ENCODE data around the gene SEC14L1. TPM values are rescaled to one million over a fixed set of nuclear protein-coding genes. Genes with fewer than 3 reads are reported as not detected.
"Not testable (repeated sequence)": the region's sequence is repeated elsewhere in the genome, so short reads cannot be mapped to it uniquely, and the experiment has no call there.

The SEC14L1 gene
- total RNA-seq, 2 donors from 2014 or later: 66.1 to 78.3 TPM

DNA sequence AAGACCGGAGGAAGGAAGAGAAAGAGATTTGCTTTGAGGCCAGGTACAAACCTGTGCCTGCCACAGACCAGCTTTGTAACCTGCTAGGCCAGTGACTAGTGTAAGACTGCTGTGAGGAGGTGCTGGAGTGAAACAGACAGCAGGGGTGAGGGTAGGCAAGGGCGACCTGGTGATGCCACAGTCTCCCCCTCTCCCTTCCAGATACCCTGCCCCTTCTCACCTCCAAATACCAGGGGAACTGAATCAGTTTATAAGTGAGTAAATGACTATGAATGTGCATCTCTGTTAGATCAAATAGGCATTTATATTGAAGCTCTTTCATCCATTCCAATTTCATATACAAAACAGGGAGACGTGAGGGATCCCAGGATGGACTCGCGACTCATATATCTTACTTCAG, 9.4 kb downstream of the SEC14L1 start:
- no peak for DNase-seq (ENCODE audit: low spot score)

DNA sequence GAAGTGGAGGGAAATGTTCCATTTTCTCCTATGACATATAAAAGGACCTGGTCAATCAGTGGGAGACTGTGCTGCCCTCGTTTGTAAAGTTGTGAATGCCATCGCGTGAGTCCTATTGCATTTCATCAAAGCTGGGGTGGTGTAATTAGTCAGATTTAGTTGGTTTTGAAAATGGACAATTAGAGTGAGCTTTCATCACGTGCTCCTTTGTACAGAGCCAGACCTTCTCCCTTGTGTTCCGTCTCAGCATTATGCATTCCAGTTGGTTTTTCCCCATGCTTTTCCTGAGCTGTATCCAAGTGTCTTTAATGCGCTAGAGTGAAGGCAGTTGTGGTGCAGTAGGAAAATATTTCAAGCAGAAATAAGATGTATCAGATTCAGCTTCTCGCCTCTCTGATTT, 10.4 kb downstream of the SEC14L1 start:
- intact Hi-C loops (cut with DNase I): no loop called here
- no peak for DNase-seq (ENCODE audit: low spot score)

More for the DNA sequence above, 9.4 kb downstream of the SEC14L1 start:
- intact Hi-C loops (cut with DNase I): no loop called here

DNA sequence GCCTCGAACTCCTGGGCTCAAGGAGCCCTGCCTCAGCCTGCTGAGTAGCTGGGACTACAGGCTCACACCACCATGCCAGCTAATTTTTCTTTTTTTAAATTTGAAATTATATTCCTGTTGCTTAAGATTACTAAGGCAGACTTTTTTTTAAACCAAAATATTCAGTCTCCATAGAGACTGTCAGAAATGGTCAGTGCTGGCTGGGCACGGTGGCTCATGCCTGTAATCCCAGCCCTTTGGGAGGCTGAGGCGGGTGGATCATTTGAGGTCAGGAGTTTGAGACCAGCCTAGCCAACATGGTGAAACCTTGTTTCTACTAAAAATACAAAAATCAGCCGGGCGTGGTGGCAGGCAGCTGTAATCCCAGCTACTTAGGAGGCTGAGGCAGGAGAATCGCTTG, 11.3 kb downstream of the SEC14L1 start:
- intact Hi-C loops (cut with DNase I): not testable (repeated sequence)
- peak; percentile 90 for DNase-seq (ENCODE audit: low spot score)

DNA sequence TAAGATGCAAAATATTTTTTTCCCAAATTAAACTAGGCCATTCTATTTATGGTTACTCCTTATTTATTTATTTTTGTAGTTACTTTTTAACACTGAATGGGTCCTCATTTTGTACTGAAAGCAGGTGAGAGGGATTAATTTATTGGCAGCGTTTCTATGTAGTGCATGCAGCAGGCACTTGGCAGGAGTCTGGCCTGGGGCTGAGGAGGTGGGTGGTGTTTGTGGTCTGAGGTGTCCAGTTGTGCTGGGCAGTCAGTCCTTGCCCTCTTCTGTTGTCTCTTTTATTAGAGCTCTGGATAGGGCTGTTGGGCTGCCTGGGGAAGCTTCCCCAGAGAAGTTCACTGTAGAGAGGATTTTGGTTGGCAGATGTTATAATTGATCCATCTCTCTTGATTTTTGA, 12.7 kb downstream of the SEC14L1 start:
- no peak for DNase-seq (ENCODE audit: low spot score)
- intact Hi-C loops (cut with DNase I): no loop called here

DNA sequence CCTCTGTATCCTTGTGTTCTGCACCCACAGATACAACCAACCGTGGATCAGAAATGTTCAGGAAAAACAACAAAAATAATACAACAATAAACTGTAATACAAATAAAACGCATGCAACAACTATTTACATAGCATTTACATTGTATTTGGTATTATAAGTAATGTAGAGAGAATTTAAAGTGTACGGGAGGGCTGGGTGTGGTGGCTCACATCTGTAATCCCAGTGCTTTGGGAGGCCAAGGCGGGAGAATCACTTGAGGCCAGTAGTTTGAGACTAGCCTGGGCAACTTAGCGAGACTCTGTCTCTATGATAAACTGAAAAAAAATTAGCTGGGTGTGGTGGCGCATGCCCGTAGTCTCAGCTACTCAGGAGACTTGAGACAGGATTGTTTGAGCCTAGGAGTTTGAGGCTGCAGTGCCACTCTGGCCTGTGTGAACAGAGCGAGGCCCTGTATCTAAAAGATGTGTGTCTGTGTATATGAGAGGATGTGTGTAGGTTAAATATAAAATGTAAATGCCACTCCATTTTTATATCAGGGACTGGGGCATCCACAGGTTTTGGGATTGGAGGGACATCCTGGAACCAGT, 13.3 kb downstream of the SEC14L1 start:
- intact Hi-C loops (cut with DNase I): no loop called here

DNA sequence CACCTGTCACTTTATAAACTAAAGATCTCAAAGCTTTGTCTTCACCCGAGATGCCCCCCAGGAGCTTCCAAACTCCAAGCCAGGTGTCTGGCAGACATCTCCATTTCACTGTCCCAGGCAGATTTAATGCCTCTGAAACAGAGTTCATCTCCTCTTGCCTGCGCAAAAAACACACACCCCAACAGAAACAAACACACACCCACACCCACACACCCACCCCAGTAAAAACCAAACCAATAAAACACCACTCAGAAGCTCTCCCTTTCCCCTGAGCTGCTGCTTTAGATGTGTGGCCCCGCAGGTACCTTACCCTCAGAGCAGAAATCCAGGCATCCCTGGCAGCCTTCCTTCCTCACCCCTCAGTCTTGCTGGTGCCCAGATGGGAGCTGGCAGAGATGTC, 14.4 kb downstream of the SEC14L1 start:
- DNase-seq (ENCODE audit: low spot score): no peak
- intact Hi-C loops (cut with DNase I): no loop called here

More for the DNA sequence above, 13.3 kb downstream of the SEC14L1 start:
- no peak for DNase-seq (ENCODE audit: low spot score)

DNA sequence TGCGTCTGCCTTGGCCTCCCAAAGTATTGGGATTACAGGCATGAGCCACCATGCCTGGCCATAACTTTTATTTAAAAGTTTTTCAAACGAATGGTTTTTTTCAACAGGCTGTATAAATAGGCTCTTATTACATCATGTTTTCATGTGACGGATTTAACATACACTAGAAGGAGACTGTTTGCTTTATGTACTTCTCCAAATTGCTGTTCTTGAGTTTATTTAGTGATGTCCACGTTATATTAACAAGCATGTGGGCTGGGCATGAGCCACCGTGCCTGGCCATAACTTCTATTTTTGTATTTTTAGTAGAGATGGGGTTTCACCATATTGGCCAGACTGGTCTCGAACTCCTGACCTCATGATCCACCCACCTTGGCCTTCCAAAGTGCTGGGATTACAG, 17.0 kb downstream of the SEC14L1 start:
- intact Hi-C loops (cut with DNase I); DNase-seq (ENCODE audit: low spot score): not testable (repeated sequence)

DNA sequence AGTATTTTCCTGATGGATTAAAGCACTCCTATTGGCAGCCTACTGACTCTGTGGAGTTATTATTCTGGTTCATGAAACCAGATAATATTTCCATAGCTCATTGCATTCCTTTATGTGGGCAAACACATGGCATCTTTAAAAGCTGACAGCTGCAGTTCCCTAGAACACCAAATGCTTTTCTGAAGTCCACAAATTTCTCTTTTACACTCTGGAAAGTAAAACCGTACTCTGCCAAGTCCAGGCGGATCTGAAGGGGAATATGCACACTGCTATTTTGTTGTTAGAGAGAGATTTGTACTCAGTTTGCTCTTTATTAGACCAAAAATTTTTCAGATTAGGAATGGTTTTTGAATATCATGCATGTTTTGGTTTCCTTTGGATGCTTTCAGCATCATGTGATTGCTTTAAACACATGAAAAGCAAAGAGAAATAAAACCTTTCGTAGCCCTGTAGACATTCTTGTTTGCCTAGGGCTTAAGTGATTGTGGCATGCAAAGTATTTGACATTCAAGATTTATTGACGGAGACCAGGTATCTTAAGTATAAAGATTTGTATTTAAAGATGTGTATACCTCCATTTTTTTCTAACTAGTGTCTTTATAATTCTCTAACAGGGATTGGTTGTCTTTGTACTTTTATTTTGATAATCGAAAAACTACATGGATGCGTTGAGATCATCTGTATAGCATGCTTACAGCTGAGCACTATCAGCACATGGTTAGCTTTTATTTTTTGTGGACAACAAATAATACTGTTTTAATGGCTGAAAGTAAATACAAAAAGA, 19.5 kb downstream of the SEC14L1 start:
- no peak for DNase-seq (ENCODE audit: low spot score)
- intact Hi-C loops (cut with DNase I): no loop called here

DNA sequence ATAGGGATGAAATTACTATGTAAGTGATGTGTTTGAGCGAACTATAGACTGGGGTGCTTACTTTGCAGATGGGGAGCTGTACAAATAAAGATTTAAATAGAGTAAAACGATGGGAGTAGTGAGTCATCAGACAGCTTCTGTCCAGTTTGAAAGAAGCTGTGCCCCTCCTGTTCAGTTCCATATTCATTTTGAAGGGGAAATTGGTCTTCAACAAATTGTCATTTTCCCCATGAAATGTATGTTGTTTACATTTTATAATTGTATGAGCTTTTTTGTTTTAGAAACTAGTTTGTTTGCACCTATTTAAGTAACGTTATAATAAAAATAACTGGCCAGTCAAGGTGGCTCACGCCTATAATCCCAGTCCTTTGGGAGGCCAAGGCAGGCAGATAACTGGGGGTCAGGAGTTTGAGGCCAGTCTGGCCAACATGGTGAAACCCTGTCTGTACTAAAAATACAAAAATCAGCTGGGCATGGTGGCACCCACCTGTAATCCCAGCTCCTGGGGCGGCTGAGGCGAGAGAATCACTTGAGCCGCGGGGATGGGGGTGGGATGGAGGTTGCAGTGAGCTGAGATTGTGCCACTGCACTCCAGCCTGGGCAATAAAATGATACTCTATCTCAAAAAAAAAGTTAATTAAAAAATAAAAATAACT, 20.2 kb downstream of the SEC14L1 start:
- intact Hi-C loops (cut with DNase I): no loop called here
- DNase-seq (ENCODE audit: low spot score): no peak

DNA sequence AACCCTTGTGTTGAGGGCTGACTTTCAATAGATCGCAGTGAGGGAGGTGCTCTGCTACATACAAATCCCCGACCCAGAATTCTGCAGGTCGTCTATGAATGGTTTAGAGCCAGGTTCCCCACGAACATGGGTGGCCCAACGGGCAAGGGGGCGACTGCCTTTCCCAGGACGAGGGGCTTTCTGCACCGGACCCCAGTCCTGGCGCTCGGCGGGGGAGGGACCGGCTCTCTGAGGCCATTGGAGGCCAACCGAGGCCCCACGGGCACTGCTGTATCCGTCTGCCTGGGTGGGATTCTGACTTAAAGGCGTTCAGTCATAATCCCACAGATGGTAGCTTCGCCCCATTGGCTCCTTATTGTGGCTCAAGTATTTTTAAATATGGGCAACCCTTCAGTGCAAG, 21.2 kb downstream of the SEC14L1 start:
- no peak for DNase-seq (ENCODE audit: low spot score)
- intact Hi-C loops (cut with DNase I): no loop called here

DNA sequence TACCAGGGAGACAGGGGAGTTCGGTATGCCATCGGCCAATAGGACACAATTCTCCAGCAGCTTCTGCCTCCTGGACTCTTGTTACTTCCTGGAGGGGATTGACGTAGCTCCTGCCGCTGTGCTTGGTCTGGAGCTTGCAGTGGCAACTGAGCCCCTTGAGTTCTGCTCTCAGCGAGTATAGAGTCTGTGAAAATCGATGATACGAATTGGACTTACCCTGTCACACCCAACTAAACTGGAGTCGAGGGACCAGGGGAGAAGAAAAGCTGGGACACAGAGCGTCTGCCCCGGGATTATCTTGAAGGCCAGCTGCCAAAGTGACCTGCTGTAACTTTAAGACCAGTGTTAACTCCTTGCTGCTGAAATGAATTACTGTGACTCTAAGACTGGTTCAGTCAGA, 22.2 kb downstream of the SEC14L1 start:
- intact Hi-C loops (cut with DNase I): no loop called here
- DNase-seq (ENCODE audit: low spot score): no peak

DNA sequence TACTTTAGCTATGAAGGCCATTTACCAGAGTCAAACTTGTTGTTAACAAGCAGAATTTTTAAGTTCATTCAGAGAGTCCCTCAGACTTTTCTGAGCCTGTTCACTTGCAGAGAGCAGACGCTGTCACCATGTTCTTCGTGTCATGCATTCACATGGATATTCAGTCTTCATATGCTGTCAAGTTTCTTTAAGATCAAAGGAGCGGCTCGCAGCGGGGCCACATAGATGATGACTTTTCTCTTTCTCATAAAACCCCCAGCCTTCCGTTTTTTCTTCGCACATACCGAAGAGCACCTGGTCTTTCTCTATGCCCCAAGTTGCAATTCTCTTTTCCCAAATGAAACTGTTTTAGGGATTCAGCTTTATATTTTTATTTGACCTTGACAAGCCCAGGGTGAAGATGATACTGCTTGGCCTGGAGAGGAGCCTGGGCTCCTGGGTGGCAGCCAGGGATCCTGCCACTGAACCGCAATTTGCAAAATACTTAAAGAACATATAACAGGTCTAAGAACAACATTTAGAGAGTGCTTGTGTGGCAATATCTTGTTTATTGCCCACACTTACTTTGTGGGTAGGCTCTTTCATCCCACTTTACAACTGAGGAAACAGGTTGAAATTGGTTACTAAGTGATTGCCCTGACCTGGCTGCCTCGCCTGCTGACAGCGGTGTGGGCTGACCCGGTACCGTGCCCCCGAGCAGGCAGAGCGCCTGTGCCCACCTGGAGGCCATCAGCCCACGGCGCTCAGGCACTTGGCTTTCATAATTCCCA, 22.9 kb downstream of the SEC14L1 start:
- intact Hi-C loops (cut with DNase I): no loop called here
- no peak for DNase-seq (ENCODE audit: low spot score)

DNA sequence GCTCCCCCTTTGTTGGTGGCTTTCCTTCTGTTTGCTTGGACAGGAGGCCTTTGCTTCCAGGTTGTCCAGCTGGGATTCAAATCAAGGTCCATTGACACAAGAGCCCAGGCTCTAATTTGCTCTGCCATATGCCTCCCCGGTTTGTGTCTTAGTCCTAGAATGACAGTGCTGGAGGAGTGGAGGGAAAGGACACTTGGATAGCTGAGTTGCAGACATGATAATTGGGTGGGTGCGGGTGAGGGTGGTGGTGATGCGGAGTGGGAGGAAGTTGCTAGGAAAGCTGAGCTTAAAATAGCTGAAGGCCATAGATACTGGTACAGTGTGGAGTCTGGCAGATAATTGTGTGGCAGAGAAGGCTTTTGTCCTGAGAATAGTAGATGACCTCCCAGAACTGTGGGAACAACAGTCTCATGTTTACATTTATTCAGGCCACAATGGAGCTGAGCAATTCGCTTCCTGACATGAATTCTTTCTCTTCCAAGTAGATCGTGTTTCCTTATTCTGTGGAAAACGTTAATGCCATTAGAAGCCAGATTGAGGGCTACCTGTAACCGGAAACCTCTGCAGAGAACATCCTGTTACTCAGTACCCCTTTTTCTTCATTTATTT, 23.8 kb downstream of the SEC14L1 start:
- intact Hi-C loops (cut with DNase I): no loop called here
- DNase-seq (ENCODE audit: low spot score): no peak

DNA sequence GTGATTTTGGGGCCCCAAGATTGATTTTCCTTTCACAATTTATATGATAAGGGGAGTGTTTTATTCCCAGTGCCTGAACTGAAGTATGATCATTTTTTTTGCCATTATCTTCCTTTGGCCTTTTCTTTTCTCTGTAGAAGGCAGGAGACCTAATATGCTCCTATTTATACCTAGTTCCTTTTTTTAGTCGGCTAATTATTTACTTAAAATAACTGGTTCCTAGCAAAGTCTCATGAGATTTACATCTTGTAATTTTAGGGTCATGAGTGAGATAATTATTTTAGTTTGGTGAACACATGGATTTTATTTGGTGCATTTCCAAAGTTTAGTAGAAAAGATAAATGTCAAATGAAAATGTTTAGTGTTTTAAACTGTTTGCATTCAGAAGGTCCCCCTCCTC, 24.8 kb downstream of the SEC14L1 start:
- intact Hi-C loops (cut with DNase I): no loop called here
- DNase-seq (ENCODE audit: low spot score): no peak

DNA sequence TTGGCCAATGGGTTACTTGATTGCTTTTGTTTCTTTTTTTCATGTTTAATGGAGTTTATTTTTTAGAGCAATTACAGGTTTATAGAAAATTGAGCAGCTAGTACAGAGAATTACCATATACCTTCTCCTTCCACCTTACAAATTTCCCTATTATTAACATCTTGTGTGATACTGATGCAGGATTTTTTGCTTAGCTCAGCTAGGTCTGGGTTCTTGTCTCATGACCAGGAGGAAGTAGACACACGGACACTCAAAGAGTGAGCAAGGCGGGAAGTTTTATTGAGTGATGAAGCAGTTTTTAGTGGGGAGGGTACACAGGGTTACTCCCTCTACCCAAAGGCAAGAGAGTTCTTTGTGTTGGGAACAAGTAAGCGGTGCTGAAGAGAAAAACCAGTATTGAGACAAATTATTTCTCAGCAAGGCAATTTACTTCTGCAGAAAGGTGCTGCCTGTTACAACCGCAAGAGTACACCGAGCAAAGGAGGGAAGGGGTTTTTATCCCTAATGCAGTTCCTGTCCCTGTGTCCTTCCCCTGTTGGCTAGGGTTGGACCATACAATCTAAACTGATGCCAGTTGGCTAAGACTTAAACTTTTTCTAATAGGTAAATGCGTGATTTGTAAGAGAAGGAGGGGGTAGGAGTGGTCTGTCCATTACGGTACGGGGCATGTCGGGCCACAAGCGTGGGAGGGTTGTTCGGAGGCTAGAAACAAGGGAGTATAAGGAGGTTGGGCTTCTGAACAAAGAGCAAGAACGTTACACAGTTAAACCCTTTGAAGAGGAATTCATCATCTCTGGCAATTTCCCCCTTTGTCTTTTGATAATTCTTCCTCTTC, 26.9 kb downstream of the SEC14L1 start:
- intact Hi-C loops (cut with DNase I): no loop called here

DNA sequence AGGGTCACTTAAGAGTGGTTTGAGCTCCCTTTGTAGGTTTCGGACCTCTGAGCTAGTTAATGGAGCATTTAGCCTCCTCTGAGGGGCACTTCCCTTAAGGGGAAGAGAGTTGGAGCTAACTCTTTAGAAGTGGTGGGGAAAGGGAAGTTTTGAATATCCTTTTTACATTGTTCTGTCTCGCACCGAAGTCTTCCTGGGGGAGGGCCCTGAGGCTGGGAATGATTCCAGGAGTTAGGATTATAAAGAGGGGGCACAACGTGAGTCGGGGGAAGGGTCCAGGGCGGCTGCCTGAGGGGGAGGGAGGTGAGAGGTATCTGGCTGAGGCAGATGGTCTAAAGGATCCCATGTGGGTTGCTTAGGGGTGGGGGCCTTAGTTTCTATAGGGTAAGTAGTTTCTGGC, 32.3 kb downstream of the SEC14L1 start:
- DNase-seq (ENCODE audit: low spot score): no peak
- intact Hi-C loops (cut with DNase I): no loop called here

More for the DNA sequence above, 26.9 kb downstream of the SEC14L1 start:
- no peak for DNase-seq (ENCODE audit: low spot score)

DNA sequence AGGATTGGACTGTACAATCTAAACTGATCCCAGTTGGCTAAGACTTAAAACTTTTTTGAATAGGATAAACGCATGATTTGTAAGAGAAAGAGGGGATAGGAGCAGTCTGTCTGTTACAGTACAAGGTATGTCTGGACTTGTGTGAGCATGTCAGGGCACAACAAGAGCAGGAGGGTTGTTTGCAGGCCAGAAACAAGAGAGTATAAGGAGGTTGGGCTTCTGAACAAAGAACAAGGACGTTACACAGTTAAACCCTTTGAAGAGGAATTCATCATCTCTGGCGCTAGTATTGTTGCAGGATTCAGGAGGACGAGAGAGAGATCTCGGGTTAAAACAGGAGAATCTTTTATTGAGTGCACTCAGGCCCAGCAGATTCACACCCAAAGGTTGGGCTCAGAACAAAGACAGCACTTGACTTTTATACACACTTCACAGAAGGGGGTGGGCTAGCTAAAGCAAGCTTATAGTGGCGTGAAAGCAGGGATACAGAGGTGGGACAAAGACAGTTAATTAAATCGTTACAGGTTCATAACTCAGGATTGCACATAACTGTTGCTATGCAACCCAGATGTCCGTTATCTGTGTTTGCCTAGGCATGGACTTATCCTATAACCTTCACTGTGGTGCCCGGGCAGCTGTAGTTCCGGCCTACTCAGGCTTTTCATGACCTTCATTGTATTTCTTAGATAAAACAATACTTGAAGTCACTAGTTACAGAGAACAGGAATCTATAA, 34.3 kb downstream of the SEC14L1 start:
- intact Hi-C loops (cut with DNase I): no loop called here
- DNase-seq (ENCODE audit: low spot score): no peak
